ENCODE data around the gene CRIM1. TPM values are rescaled to one million over a fixed set of nuclear protein-coding genes. Genes with fewer than 3 reads are reported as not detected.

The CRIM1 gene
- total RNA-seq, 1 donor from 2014 or later, result 158 TPM

- ATAC-seq (no peak), DNase-seq (no peak)
- H3K27ac ChIP-seq, result no peak overlapping the region
- intact Hi-C loops (cut with DNase I), result no loop called here
- no peaks in the 10 kb centered on the region for H3K27me3 ChIP-seq
- no peaks in the 10 kb centered on the region for H3K4me1 ChIP-seq
- no peaks in the 10 kb centered on the region for H3K36me3 ChIP-seq
- H3K4me3 ChIP-seq, result no peak overlapping the region
- H3K9me3 ChIP-seq, result no peaks in the 10 kb centered on the region
- TF ChIP-seq, protein P1, sequence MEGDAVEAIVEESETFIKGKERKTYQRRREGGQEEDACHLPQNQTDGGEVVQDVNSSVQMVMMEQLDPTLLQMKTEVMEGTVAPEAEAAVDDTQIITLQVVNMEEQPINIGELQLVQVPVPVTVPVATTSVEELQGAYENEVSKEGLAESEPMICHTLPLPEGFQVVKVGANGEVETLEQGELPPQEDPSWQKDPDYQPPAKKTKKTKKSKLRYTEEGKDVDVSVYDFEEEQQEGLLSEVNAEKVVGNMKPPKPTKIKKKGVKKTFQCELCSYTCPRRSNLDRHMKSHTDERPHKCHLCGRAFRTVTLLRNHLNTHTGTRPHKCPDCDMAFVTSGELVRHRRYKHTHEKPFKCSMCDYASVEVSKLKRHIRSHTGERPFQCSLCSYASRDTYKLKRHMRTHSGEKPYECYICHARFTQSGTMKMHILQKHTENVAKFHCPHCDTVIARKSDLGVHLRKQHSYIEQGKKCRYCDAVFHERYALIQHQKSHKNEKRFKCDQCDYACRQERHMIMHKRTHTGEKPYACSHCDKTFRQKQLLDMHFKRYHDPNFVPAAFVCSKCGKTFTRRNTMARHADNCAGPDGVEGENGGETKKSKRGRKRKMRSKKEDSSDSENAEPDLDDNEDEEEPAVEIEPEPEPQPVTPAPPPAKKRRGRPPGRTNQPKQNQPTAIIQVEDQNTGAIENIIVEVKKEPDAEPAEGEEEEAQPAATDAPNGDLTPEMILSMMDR (IDR thresholded peaks at IDR 0.05), result no peak
Observed at GRCh38 chr2:36329251-36329650, 26.3 kb upstream of the CRIM1 start.

DNA sequence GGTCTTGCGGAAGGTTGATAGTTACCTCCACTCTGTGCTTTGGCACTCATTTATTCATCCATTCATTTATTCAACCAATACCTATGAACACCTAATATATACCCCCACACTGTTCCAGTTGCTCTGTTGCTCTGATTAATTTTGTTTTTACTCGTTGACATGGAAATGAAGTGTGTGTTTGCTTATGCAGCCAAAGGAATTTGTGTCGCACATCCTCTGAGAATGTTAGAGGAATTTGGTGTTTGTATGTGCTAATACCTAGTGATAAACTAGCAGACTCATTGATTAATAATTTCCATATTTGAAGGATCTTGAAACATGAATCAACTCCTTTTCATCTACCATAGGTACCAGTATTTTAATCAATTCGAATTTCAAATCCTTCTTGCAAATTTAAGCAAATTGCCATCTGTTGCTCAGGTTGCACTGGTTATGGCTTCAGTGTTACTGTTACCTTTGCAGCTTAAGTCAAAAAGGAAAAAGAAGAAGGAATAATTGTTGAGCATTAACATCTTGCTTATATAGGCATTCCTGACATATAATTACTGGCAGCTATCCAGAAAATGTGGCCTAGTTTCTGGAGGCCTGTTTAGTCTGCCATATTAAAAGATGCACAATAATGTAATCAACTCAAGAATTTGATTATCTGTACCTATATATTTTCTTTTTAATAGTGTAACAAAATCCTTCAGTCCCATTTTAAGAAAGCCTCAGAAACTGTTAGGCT is 25.7 kb upstream of the CRIM1 start:
- intact Hi-C loops (cut with DNase I), result no loop called here
- TF ChIP-seq, protein P1 (IDR thresholded peaks at IDR 0.05), result no peak
- ATAC-seq, result no peak
- Histone ChIP-seq H3K27me3 (no peaks in the 10 kb centered on the region), H3K27ac (no peak overlapping the region), H3K9me3 (no peaks in the 10 kb centered on the region), H3K4me3 (no peak overlapping the region), H3K36me3 (no peaks in the 10 kb centered on the region), H3K4me1 (no peaks in the 10 kb centered on the region)
- no peak for DNase-seq

DNA sequence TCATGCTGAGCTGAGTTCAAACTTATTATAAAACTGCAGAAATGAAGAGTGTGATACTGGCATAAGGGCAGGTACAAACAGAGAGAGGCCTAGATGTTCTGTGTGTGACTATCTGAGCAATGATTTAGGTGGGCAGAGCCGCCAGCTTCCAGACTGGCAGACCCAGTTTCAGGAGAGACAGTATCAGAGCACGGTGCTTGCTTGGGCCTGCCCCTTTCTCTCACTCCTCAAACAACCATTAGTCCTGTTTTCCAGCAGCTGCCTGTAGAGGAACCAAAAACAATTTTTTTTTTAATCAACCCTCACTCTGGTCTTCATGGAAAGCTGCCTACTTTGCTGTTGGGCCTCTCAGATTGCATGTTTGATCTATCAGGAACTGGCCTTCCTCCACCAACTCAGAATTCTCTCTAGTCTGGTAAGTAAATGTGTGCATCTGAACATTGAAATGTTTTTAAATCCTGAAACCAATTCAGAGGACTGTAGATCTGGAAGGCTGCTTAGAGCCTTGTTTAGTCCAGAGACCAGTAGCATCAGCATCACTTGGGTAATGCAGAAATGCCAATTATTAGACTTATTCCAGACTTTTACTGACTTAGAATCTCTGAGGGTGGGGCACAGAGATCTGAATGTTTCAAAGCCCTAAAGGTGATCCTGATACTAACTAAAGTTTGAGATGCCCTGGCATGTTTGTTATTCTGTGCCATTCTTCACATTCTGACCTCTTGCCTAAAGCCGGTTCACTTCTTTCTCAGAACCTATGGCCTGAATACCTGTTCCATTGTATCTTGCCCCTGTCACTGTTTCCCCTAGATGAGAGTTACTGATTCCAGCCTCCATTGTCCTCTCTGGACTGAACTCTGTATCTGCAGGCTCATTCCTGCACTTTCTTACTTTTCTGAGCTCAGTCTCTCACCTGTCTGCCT is 24.8 kb upstream of the CRIM1 start:
- TF ChIP-seq, protein P1 (IDR thresholded peaks at IDR 0.05), result no peak
- intact Hi-C loops (cut with DNase I), result no loop called here
- H3K4me3 ChIP-seq, result no peak overlapping the region
- no peaks in the 10 kb centered on the region for H3K27me3 ChIP-seq
- H3K36me3 ChIP-seq, result no peaks in the 10 kb centered on the region
- H3K27ac ChIP-seq, result no peak overlapping the region
- H3K9me3 ChIP-seq, result no peaks in the 10 kb centered on the region
- ATAC-seq (no peak), DNase-seq (no peak)
- H3K4me1 ChIP-seq, result no peaks in the 10 kb centered on the region

- TF ChIP-seq, protein P1 (IDR thresholded peaks at IDR 0.05), result no peak
- H3K27ac ChIP-seq, result no peak overlapping the region
- no peak for DNase-seq
- H3K4me3 ChIP-seq, result no peak overlapping the region
- no peaks in the 10 kb centered on the region for H3K27me3 ChIP-seq
- H3K4me1 ChIP-seq, result no peaks in the 10 kb centered on the region
- ATAC-seq, result no peak
- intact Hi-C loops (cut with DNase I), result no loop called here
- H3K9me3 ChIP-seq, result no peaks in the 10 kb centered on the region
- H3K36me3 ChIP-seq, result no peaks in the 10 kb centered on the region
Observed at GRCh38 chr2:36333350-36334012, 22.1 kb upstream of the CRIM1 start.

DNA sequence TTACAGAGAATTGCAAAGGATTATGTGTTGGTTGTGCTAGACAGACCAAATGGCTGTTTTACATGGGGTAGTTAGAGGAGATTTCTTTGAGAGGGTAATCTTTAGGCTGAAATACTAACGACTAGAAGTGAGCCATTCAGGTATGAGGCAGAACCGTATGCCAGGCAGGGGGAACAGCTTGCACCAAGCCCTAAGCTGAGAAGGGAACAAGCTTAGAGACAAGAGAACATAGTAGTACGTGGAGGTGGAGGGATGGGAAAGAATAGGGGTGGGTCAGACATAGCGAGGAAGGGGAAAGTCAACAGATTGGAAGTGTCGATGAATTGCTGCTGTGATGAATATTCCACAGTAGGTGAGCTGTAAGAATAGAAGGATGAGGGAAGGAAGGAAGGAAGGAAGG is 20.0 kb upstream of the CRIM1 start:
- no peaks in the 10 kb centered on the region for H3K27me3 ChIP-seq
- TF ChIP-seq, protein P1 (IDR thresholded peaks at IDR 0.05), result no peak

More for the DNA sequence above, 20.0 kb upstream of the CRIM1 start:
- H3K4me3 ChIP-seq, result no peak overlapping the region
- no peaks in the 10 kb centered on the region for H3K4me1 ChIP-seq
- DNase-seq (no peak), ATAC-seq (no peak)
- no peaks in the 10 kb centered on the region for H3K9me3 ChIP-seq
- intact Hi-C loops (cut with DNase I), result no loop called here
- no peaks in the 10 kb centered on the region for H3K36me3 ChIP-seq
- H3K27ac ChIP-seq, result no peak overlapping the region
